Measurements from ENCODE around the gene ZNF205. TPM values are rescaled to one million over a fixed set of nuclear protein-coding genes. Genes with fewer than 3 reads are reported as not detected.

ZNF205 gene
- total and polyA plus RNA-seq, 2 of the 8 experiments (the other 6 are each of a cell fraction or from before 2014, with no cell fraction given) = 19.1 to 19.9 TPM

- peak in 1 of 2 experiments; percentile 97 for DNase-seq (ENCODE audit: low read depth in 1 of 2, low spot score in 2 of 2)
- CTCF ChIA-PET (ENCODE audit: partially characterized antibody) = interaction anchor here (0.7 to 36.8 kb wide), 6 partner anchors 9 to 105 kb away, joined by 3 to 619 read pairs (median 10); partner anchors contain the start of genes ZNF213 and ZSCAN10
- TF ChIP-seq, protein P1, sequence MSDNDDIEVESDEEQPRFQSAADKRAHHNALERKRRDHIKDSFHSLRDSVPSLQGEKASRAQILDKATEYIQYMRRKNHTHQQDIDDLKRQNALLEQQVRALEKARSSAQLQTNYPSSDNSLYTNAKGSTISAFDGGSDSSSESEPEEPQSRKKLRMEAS (IDR thresholded peaks at IDR 0.05) = peak; percentile 49; the same call in 1 of the 2 replicates
- no peak for TF ChIP-seq CBX8 (IDR thresholded peaks at IDR 0.05; ENCODE audit: borderline replicate concordance, low read depth, low read length)
- no peak for TF ChIP-seq RAD21 (IDR thresholded peaks at IDR 0.05 in 1 of 2, conservative IDR thresholded peaks at IDR 0.05 in 1 of 2; ENCODE audit: low read depth in 2 of 2, low read length in 2 of 2)
- TF ChIP-seq KDM5A (IDR thresholded peaks at IDR 0.05; ENCODE audit: low read length) = no peak
- TF ChIP-seq CHD2 (IDR thresholded peaks at IDR 0.05; ENCODE audit: low read length) = no peak
- peak; percentile 34; the same call in 1 of the 2 replicates for TF ChIP-seq TBP (IDR thresholded peaks at IDR 0.05; ENCODE audit: low read depth, low read length)
- TF ChIP-seq TCF12 (IDR thresholded peaks at IDR 0.05; ENCODE audit: low read depth, low read length) = no peak
- TF ChIP-seq CREB1 (IDR thresholded peaks at IDR 0.05) = peak; percentile 57
- TF ChIP-seq YY1 (IDR thresholded peaks at IDR 0.05; ENCODE audit: low read depth, low read length) = no peak
Observed at GRCh38 chr16:3106205-3106928, 6.0 kb upstream of the ZNF205 start.

More at GRCh38 chr16:3106205-3106928, 6.0 kb upstream of the ZNF205 start:
- H3K27me3 ChIP-seq (replicated peaks in 1 of 4; ENCODE audit: control insufficient read depth in 3 of 4, extremely low read depth in 1 of 4, insufficient read depth in 3 of 4, low read length in 3 of 4) = no peaks in the 10 kb centered on the region
- H3K4me3 ChIP-seq (ENCODE audit: extremely low read depth in 1 of 4, insufficient read depth in 2 of 4, low read depth in 3 of 4, low read length in 4 of 4) = peak overlapping the region; percentile 41 to 79 (median 64)
- FAIRE-seq = no peak
- peak overlapping the region; percentile 95 for H4K5ac ChIP-seq (ENCODE audit: insufficient read length, low read depth, low read length)
- no peaks in the 10 kb centered on the region for H3K9me3 ChIP-seq (ENCODE audit: insufficient read depth in 2 of 2, low read depth in 1 of 2, low read length in 1 of 2)
- peak overlapping the region; percentile 85 for H3K27ac ChIP-seq (ENCODE audit: low read depth, low read length)
- peak overlapping the region; percentile 48 to 90 for H3K4me2 ChIP-seq (ENCODE audit: insufficient read depth in 1 of 2, low read depth in 2 of 2, low read length in 2 of 2)
- no peak overlapping the region for H3K23ac ChIP-seq (ENCODE audit: insufficient read length)
- no peaks in the 10 kb centered on the region; the same call in 1 of the 2 replicates for H3K23me2 ChIP-seq (ENCODE audit: low read depth, low read length)
- H3K4me1 ChIP-seq (replicated peaks in 1 of 4; ENCODE audit: control insufficient read depth in 3 of 4, insufficient read depth in 4 of 4, low read length in 3 of 4) = peaks cover 2 to 5% (median 4%) of the 10 kb centered on the region in 4 experiments; a peak in 5 of 7 replicates
- H3K56ac ChIP-seq (replicated peaks; ENCODE audit: insufficient read length, low read depth, low read length) = peak overlapping the region; percentile 69
- peak overlapping the region; percentile 100 for H4K91ac ChIP-seq (replicated peaks; ENCODE audit: insufficient read length, low read length)
- H2BK5ac ChIP-seq (ENCODE audit: low read depth, low read length) = peak overlapping the region; percentile 85; the same call in 1 of the 2 replicates
- peak overlapping the region; percentile 97 for H4K8ac ChIP-seq (ENCODE audit: extremely low read depth, insufficient read depth, low read length)
- H2BK20ac ChIP-seq (ENCODE audit: low read length) = no peak overlapping the region
- H3K4ac ChIP-seq (replicated peaks; ENCODE audit: insufficient read length, low read depth, low read length) = peak overlapping the region; percentile 78
- H2AK5ac ChIP-seq (ENCODE audit: low read depth, low read length) = no peak overlapping the region
- WGBS, 2 experiments (ENCODE audit: extremely low coverage in 1 of 2, insufficient coverage in 1 of 2, insufficient read length in 1 of 2, insufficient replicate concordance in 2 of 2, low coverage in 1 of 2, low lambda C conversion rate in 2 of 2, missing lambda C conversion rate in 1 of 2) = 2% methylated on average over 68 of the region's 74 CpGs; no CpG with 5 or more reads in 1 of the 2 experiments
- H2BK15ac ChIP-seq (ENCODE audit: low read length) = no peak overlapping the region
- peak overlapping the region; percentile 31 to 70 (median 67); a peak in 6 of 7 replicates for H3K9ac ChIP-seq (replicated peaks in 1 of 4; ENCODE audit: extremely low read depth in 1 of 4, low read depth in 3 of 4, low read length in 3 of 4)
- no peaks in the 10 kb centered on the region for H4K20me1 ChIP-seq (replicated peaks in 1 of 2; ENCODE audit: control insufficient read depth in 1 of 2, insufficient read depth in 2 of 2, low read length in 2 of 2)
- H3K79me2 ChIP-seq (ENCODE audit: control insufficient read depth in 1 of 2, insufficient read depth in 2 of 2, low read length in 2 of 2) = no peaks in the 10 kb centered on the region
- POLR2A ChIA-PET (ENCODE audit: partially characterized antibody) = interaction anchor here (0.6 to 15.4 kb wide), 13 partner anchors 8 to 99 kb away, joined by 3 to 169 read pairs (median 4); partner anchors contain the start of genes ZNF213 and ZSCAN10
- no peaks in the 10 kb centered on the region for H3K36me3 ChIP-seq (ENCODE audit: control insufficient read depth in 2 of 4, insufficient read depth in 4 of 4, low read length in 3 of 4)
- no peak overlapping the region for H2BK12ac ChIP-seq (ENCODE audit: low read depth, low read length)
- peak overlapping the region; percentile 54 for H2BK120ac ChIP-seq (replicated peaks; ENCODE audit: low read depth, low read length)
- H2AFZ ChIP-seq (ENCODE audit: low read length) = no peak overlapping the region
- no peaks in the 10 kb centered on the region for H3K79me1 ChIP-seq (ENCODE audit: low read depth, low read length)
- peak overlapping the region; percentile 71; the same call in 1 of the 2 replicates for H3K18ac ChIP-seq (ENCODE audit: extremely low read depth, low read length)
- no peak overlapping the region for H3K14ac ChIP-seq (ENCODE audit: insufficient read length)

Measured in H1 (cell line).